ENCODE data around the gene MTFP1.

GRCh38 chr22:30452861-30453260 is 27.3 kb downstream of the MTFP1 start:
- TF ChIP-seq CTCF (IDR thresholded peaks at IDR 0.05) = no peak
- TF ChIP-seq POLR2A (IDR thresholded peaks at IDR 0.05) = no peak
- no peak for TF ChIP-seq POLR2AphosphoS5 (IDR thresholded peaks at IDR 0.05)
- no peak for TF ChIP-seq EP300 (IDR thresholded peaks at IDR 0.05)

Measured in suprapubic skin (tissue), 4 donors.